Daoy (cell line): ENCODE data around the gene RNASEH2C. TPM values are rescaled to one million over a fixed set of nuclear protein-coding genes. Genes with fewer than 3 reads are reported as not detected.
"Not testable (repeated sequence)": the region's sequence is repeated elsewhere in the genome, so short reads cannot be mapped to it uniquely, and the experiment has no call there.

ENCODE experiments used
- DNase-seq: peaks from one replicate; pipeline ENCODE4 v3.0.0-alpha.2; 2015; ENCODE audit warnings: low read depth
- total RNA-seq: library from RNA; depleted of rRNA; stranded (reverse); fragments of >200 nt; shearing (Covaris generic); gene quantifications from 2 replicates; pipeline ENCODE4 v1.2.3, GENCODE V29; 2014

RNASEH2C gene
- total RNA-seq, 1 experiment from 2014 or later, result 61.2 TPM

DNA sequence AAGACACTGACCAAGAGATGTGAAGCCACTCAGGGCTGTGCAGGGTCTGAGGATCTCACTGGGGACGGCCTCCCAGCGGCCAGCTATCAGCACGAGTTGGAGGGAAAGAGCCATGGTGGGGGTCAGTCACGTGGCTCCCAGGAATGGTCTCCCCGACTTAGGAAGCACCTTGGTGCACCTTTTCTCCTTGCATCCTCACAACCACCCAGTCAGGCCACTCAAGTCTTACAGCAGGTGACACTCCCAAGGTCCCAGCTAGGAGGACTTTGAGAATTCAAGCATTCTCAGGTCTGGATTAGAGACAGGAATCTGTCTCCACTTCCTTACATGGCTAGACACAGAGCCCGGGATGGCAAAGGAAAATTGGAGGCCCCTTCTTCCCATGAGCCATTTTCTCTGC lies 2.7 kb downstream of the RNASEH2C start:
- DNase-seq, result no peak

DNA sequence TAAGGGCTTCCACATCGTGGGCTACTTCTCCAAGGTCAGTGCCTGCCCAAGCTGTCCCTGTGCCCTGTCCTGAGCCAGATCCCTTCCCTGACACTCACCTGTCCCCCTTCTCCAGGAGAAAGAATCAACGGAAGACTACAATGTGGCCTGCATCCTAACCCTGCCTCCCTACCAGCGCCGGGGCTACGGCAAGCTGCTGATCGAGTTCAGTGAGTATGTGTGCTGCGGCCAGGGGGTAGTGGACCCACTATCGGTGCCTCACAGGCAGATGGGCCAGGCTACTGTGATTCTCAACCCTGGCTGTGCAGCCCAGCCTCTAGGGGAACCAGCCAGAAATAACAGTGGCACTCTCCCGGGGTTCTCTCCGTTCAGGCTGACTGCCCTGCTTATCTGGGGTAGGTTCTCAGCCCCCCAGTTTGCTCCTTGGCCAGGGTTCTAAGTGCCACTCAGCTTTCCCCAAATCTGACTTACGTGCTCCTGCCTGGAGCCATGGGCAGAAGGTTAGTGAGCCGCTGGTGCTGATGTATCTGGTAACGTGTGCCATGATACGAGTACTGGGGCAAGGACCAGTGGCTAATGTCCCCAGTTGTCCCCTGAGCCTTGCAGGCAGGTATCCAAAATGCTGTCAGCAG lies 3.7 kb downstream of the RNASEH2C start:
- DNase-seq, result no peak

DNA sequence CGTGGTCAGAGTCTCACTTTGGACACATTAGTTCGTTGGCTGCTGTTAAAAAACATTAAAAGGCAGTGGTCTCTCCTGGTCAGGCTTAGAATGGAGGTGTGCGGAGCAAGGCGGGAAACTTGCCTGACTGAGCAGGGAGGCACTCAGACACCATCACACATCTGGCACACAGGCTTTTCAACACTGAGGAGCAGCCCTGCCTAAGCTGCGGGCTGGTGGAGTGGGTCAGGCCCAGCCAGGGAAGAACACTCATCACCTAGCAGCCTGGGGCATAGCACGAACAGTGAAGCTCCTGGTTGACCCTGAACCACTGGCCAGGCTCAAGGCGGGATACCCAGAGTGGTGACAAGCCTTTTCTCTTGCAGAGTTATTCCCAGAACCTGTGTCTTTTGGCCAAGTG lies 4.3 kb downstream of the RNASEH2C start:
- no peak for DNase-seq

DNA sequence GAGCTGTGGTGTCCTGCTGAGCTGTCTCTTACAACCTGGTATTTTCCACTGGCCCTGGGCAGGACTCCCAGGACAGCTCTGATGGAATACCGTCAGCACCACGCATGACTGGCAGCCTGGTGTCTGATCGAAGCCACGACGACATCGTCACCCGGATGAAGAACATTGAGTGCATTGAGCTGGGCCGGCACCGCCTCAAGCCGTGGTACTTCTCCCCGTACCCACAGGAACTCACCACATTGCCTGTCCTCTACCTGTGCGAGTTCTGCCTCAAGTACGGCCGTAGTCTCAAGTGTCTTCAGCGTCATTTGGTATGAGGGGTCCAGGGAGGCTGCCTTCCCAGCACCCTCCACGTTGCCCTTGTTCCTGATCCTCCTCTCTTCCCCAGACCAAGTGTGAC lies 6.2 kb downstream of the RNASEH2C start:
- no peak for DNase-seq

GRCh38 chr11:65713212-65713969 lies 7.2 kb downstream of the RNASEH2C start:
- no peak for DNase-seq

DNA sequence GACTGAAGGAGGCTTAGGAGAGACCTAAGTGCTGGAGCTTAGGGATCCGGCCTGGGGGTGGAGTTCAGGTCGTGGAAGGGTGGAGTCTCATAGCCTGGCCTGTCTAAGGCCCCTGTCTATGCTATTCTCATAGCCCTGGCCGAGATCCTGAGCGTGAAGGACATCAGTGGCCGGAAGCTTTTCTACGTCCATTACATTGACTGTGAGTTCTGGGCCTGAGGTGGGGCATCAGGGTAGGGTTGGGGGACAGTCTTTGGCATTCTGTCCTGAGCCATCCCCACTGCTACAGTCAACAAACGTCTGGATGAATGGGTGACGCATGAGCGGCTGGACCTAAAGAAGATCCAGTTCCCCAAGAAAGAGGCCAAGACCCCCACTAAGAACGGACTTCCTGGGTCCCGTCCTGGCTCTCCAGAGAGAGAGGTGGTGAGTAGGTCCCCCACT lies 7.9 kb downstream of the RNASEH2C start:
- DNase-seq, result no peak

- DNase-seq, result peak; percentile 99
Measured at GRCh38 chr11:65711785-65712632, 8.6 kb downstream of the RNASEH2C start, which contains the start of gene KAT5. Gene KAT5, plus strand, starts transcription at chr11:65712252. Its CDS starts 16 bp downstream, at chr11:65712268.

DNA sequence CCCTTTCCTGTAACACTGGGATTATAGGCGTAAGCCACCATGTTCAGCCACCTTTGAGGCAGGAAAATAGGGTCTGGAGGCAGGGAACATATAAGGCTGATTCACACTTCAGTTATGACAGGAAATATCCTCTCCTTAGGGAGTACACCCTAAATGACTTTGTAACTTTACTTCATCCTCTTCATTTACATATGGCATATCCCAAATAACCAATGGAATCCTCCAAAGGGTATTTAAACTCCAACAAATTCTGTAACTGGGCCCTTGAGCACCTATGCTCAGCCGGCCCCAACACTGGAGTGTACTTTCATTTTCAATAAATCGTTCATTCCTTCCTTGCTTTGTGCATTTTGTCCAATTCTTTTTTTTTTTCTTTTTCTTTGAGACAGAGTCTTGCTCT lies 10.2 kb downstream of the RNASEH2C start:
- peak; percentile 20 for DNase-seq

- DNase-seq, result no peak
Measured at GRCh38 chr11:65709661-65710060, 10.9 kb downstream of the RNASEH2C start.

GRCh38 chr11:65708451-65708850 lies 12.1 kb downstream of the RNASEH2C start:
- no peak for DNase-seq

GRCh38 chr11:65707002-65707401 lies 13.6 kb downstream of the RNASEH2C start:
- not testable (repeated sequence) for DNase-seq

- DNase-seq, result peak; percentile 57
Measured at GRCh38 chr11:65706303-65706763, 14.3 kb downstream of the RNASEH2C start.

GRCh38 chr11:65703846-65704245 lies 16.8 kb downstream of the RNASEH2C start:
- DNase-seq, result no peak

GRCh38 chr11:65701686-65702085 lies 18.9 kb downstream of the RNASEH2C start:
- no peak for DNase-seq

DNA sequence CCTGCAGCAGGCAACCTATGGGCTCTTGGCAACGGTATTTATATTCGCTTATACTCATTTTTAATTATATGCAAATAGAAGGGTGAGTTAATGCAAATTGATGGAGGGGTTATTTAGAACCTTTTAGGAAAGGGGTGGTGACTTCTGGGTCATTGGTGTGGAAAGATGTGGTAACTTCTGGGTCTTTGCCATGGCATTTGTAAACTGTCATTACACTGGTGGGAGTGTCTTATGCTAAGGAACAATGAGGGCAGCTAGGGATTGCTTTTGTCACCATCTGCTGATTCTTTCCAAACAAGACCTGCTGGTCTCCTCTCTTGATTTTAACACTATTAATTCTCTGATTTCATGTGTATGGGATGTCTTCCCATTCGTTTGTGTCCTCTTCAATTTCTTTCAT lies 20.2 kb downstream of the RNASEH2C start:
- no peak for DNase-seq

GRCh38 chr11:65699306-65699705 lies 21.3 kb downstream of the RNASEH2C start:
- no peak for DNase-seq

GRCh38 chr11:65698205-65698604 lies 22.4 kb downstream of the RNASEH2C start:
- DNase-seq, result no peak

DNA sequence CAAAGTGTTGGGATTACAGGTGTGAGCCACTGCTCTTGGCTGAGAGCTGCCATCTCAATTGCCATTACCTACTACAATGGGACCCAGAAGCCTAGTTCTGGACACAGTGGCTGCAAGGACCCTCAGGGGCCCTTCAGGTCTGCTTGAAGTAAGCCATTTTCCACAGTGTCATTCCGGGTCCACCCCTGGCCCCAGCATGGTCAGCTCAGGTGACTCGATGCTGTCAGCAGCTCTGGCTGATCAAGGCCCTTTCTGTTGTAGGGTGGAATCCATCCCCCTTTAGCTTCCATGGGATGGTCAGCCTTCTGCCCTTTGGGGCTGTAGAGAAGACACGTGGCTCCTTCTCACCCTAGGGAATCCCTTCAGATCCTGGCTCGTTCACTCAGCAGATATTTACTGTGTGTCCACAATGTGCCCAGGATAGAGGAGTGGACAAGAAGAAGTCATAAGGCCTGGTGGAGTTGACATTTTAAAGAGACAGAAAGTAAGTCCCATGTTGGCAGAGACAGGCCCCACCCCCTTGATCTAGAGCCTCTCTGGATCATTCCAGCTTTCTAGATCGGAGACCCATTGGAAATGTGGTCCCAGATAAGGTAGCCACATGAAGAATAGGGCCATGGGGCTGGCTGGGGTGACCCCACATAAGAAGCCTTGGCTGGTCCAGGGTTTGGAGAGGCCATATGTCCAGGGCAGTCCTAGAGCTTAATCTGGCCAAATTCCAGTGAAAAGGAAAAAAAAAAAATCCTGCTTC lies 23.6 kb downstream of the RNASEH2C start:
- no peak for DNase-seq

DNA sequence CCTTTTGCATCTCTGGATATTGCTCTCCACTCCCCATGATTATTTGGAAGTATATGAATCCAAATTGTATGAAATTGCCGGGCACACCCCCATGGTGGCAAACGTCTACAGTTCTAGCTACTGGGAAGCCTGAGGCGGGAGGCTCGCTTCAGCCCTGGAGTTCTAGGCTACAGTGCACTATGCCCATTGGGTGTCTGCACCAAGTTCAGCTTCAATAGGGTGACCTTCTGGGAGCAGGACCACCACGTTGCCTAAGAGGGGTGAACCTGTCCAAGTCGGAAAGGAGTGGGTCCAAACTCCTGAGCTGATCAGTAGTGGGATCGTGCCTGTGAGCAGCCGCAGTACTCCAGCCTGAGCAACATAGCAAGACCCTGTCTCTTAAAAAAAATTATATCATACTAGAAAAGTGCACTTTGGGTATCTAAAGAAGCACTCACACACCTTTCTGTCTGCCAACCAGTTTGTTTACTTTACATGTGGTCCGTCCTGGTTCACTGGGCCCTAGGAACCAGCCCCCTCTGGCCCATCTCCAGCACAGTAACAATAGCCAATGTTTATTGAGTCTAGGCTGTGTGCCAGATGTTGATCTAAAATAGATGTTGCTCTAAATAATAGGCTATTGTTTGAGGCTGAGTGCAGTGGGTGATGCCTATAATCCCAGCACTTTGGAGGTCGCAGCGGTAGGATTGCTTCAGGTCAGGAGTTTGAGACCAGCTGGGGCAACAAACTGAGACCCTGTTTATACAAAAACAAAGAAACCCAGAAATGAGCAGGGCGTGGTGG lies 24.9 kb downstream of the RNASEH2C start:
- DNase-seq, result no peak

GRCh38 chr11:65692367-65692766 lies 28.2 kb downstream of the RNASEH2C start:
- no peak for DNase-seq

GRCh38 chr11:65691847-65692246 lies 28.8 kb downstream of the RNASEH2C start:
- DNase-seq, result not testable (repeated sequence)
